Gastrocnemius medialis (tissue), 4 donors: ENCODE data around the gene SRY.

Source experiments
- POLR2A ChIP-seq, 2 donors: fragments of 450-650 bp; IDR thresholded peaks; one replicate each; pipeline ENCODE4 v1.6.1; 2017; ENCODE audit warnings: antibody characterized with exemption in 2 of 2, mild to moderate bottlenecking in 2 of 2, moderate library complexity in 2 of 2
- TF ChIP-seq, protein P1 (sequence below), 5 experiments: fragments of 450-650 bp in 3 of 5; fragments of 200-600 bp in 2 of 5; sonication (generic) in 2 of 5; IDR thresholded peaks in 4 of 5; conservative IDR thresholded peaks in 1 of 5; 1 replicate in 4 of 5; 2 replicates in 1 of 5; pipeline ENCODE4 v1.5.1; 2016 to 2019; ENCODE audit warnings: antibody characterized with exemption in 5 of 5, mild to moderate bottlenecking in 3 of 5, moderate library complexity in 3 of 5

DNA sequence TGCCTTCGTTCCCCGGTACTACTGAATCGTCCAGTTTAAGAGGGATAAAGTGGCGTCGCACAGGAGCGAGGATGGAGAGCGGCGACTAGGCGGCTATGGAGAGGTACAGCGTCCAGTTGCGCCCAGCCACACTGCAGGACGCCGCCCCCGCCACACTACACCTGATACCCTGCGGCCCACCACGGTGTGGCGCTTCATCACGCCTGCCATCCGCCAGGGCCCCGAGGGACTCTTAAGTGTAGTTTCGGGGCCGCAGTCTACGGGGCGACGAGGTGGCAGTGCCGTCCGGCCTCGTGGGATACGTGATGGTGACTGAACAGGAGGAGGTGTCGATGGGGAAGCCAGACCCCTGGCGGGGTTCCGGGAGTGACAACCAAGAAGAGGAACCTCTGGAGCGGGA lies 2.3 kb upstream of the SRY start:
- TF ChIP-seq, protein P1, sequence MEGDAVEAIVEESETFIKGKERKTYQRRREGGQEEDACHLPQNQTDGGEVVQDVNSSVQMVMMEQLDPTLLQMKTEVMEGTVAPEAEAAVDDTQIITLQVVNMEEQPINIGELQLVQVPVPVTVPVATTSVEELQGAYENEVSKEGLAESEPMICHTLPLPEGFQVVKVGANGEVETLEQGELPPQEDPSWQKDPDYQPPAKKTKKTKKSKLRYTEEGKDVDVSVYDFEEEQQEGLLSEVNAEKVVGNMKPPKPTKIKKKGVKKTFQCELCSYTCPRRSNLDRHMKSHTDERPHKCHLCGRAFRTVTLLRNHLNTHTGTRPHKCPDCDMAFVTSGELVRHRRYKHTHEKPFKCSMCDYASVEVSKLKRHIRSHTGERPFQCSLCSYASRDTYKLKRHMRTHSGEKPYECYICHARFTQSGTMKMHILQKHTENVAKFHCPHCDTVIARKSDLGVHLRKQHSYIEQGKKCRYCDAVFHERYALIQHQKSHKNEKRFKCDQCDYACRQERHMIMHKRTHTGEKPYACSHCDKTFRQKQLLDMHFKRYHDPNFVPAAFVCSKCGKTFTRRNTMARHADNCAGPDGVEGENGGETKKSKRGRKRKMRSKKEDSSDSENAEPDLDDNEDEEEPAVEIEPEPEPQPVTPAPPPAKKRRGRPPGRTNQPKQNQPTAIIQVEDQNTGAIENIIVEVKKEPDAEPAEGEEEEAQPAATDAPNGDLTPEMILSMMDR (IDR thresholded peaks at IDR 0.05 in 4 of 5, conservative IDR thresholded peaks at IDR 0.05 in 1 of 5): no peak
- TF ChIP-seq POLR2A (IDR thresholded peaks at IDR 0.05): no peak
